Esophagus (tissue), 2 donors: ENCODE measurements around the gene IARS1. TPM values are rescaled to one million over a fixed set of nuclear protein-coding genes. Genes with fewer than 3 reads are reported as not detected.

ENCODE experiments used
- H3K27ac ChIP-seq, 2 donors: one replicate each; pipeline ENCODE4 v1.5.1; 2013; ENCODE audit warnings: low read depth in 2 of 2, mild to moderate bottlenecking in 2 of 2, inconsistent platforms in 1 of 2, low read length in 1 of 2, moderate library complexity in 1 of 2
- H3K27me3 ChIP-seq, 2 donors: one replicate each; pipeline ENCODE4 v1.6.1; 2013; ENCODE audit warnings: low read length in 2 of 2, control low read depth in 1 of 2, mild to moderate bottlenecking in 1 of 2; ENCODE audit not compliant: insufficient read depth in 2 of 2, control insufficient read depth in 1 of 2
- H3K36me3 ChIP-seq, 2 donors: one replicate each; pipeline ENCODE4 v1.6.1; 2013; ENCODE audit warnings: low read length in 1 of 2; ENCODE audit not compliant: control insufficient read depth in 2 of 2, insufficient read depth in 2 of 2
- H3K4me1 ChIP-seq, 2 donors: one replicate each; pipeline ENCODE4 v1.6.1; 2013; ENCODE audit warnings: low read length in 1 of 2; ENCODE audit not compliant: control insufficient read depth in 2 of 2, insufficient read depth in 2 of 2
- H3K4me3 ChIP-seq, 2 donors: one replicate each; pipeline ENCODE4 v1.5.1; 2013; ENCODE audit warnings: low read length in 2 of 2, mild to moderate bottlenecking in 2 of 2, low read depth in 1 of 2, moderate library complexity in 1 of 2
- H3K9me3 ChIP-seq, 2 donors: one replicate each; pipeline ENCODE4 v1.6.1; 2013; ENCODE audit warnings: mild to moderate bottlenecking in 2 of 2, low read depth in 1 of 2, low read length in 1 of 2, moderate library complexity in 1 of 2; ENCODE audit not compliant: control insufficient read depth in 2 of 2, insufficient read depth in 1 of 2
- WGBS, 2 donors: extraction: QIAGEN DNeasy Blood & Tissue Kit; methylation state at CpG; one replicate each; pipeline ENCODE4 v1.1.7; 2013; 5-methylcytosine and 5-hydroxymethylcytosine counted together
- polyA plus RNA-seq, 2 donors: library from polyadenylated mRNA; stranded (reverse); fragments of 200-250 nt; gene quantifications; one replicate each; pipeline ENCODE4 v1.2.3, GENCODE V29; 2013
- donor health status: healthy with polysubstance abuse.
- donor health status: Bipolar disorder and iron deficiency.

Gene IARS1
- polyA plus RNA-seq, 2 donors = 14.5 to 32.2 TPM

GRCh38 chr9:92325269-92325990, 31.9 kb upstream of the IARS1 start, which contains the start of the genes CENPP and NOL8:
Gene CENPP (plus strand): TSS chr9:92325953.
Gene NOL8 (minus strand): TSS chr9:92325350. CDS start chr9:92324161, 1,189 bp downstream.
- WGBS, 2 donors = 0% methylated on average over 55 of the region's 55 CpGs
- H3K4me1 ChIP-seq = peaks cover 0 to 3% of the 10 kb centered on the region in 2 donors
- no peaks in the 10 kb centered on the region for H3K27me3 ChIP-seq
- no peaks in the 10 kb centered on the region for H3K9me3 ChIP-seq
- H3K4me3 ChIP-seq = peak within 1 kb of the TSS; percentile 85 to 95
- peaks cover 0 to 3% of the 10 kb centered on the region in 2 donors for H3K36me3 ChIP-seq
- H3K27ac ChIP-seq = peak within 1 kb of the TSS; percentile 97

- WGBS, 2 donors = 0% methylated on average over 12 of the region's 12 CpGs
- Histone ChIP-seq H3K36me3 (peaks cover 3 to 6% of the 10 kb centered on the region in 2 donors), H3K27me3 (no peaks in the 10 kb centered on the region), H3K4me1 (peaks cover 0 to 3% of the 10 kb centered on the region in 2 donors), H3K4me3 (peak overlapping the region; percentile 85 to 95), H3K9me3 (no peaks in the 10 kb centered on the region), H3K27ac (peak overlapping the region; percentile 97)
Measured at GRCh38 chr9:92324889-92325268, 31.4 kb upstream of the IARS1 start.

GRCh38 chr9:92324431-92324830, 30.9 kb upstream of the IARS1 start:
- H3K36me3 ChIP-seq = peaks cover 3 to 9% of the 10 kb centered on the region in 2 donors
- peak overlapping the region; percentile 85 to 95 for H3K4me3 ChIP-seq
- no peaks in the 10 kb centered on the region for H3K27me3 ChIP-seq
- peaks cover 0 to 3% of the 10 kb centered on the region in 2 donors for H3K4me1 ChIP-seq
- WGBS, 2 donors = 14 to 15% methylated on average over 2 of the region's 2 CpGs
- no peaks in the 10 kb centered on the region for H3K9me3 ChIP-seq
- no peak overlapping the region for H3K27ac ChIP-seq

- H3K27me3 ChIP-seq = no peaks in the 10 kb centered on the region
- H3K4me1 ChIP-seq = peaks cover 0 to 2% of the 10 kb centered on the region in 2 donors
- no peaks in the 10 kb centered on the region for H3K9me3 ChIP-seq
- no peak overlapping the region for H3K27ac ChIP-seq
- H3K4me3 ChIP-seq = no peak overlapping the region
- H3K36me3 ChIP-seq = peaks cover 6 to 20% of the 10 kb centered on the region in 2 donors
- 89% methylated on average over 5 of the region's 5 CpGs for WGBS, 2 donors
Measured at GRCh38 chr9:92315456-92315855, 22.0 kb upstream of the IARS1 start.

GRCh38 chr9:92313624-92314012, 20.1 kb upstream of the IARS1 start:
- H3K4me1 ChIP-seq = peaks cover 0 to 2% of the 10 kb centered on the region in 2 donors
- no peak overlapping the region for H3K27ac ChIP-seq
- H3K27me3 ChIP-seq = no peaks in the 10 kb centered on the region
- peaks cover 0 to 17% of the 10 kb centered on the region in 2 donors for H3K36me3 ChIP-seq
- no peaks in the 10 kb centered on the region for H3K9me3 ChIP-seq
- H3K4me3 ChIP-seq = no peak overlapping the region
- WGBS, 2 donors = 73 to 84% methylated on average over 2 of the region's 2 CpGs

GRCh38 chr9:92312887-92313623, 19.6 kb upstream of the IARS1 start:
- WGBS, 2 donors = 77 to 79% methylated on average over 6 of the region's 6 CpGs
- H3K27me3 ChIP-seq = no peaks in the 10 kb centered on the region
- H3K36me3 ChIP-seq = peaks cover 0 to 19% of the 10 kb centered on the region in 2 donors
- no peak overlapping the region for H3K27ac ChIP-seq
- H3K4me3 ChIP-seq = no peak overlapping the region
- H3K9me3 ChIP-seq = no peaks in the 10 kb centered on the region
- H3K4me1 ChIP-seq = peaks cover 0 to 2% of the 10 kb centered on the region in 2 donors

- 95% methylated on average over 3 of the region's 3 CpGs for WGBS, 2 donors
- Histone ChIP-seq H3K9me3 (no peaks in the 10 kb centered on the region), H3K36me3 (peaks cover 0 to 13% of the 10 kb centered on the region in 2 donors)
Measured at GRCh38 chr9:92310562-92310961, 17.1 kb upstream of the IARS1 start.

GRCh38 chr9:92308893-92309292, 15.4 kb upstream of the IARS1 start:
- Histone ChIP-seq H3K27me3 (no peaks in the 10 kb centered on the region), H3K9me3 (no peaks in the 10 kb centered on the region), H3K4me3 (no peak overlapping the region), H3K27ac (no peak overlapping the region), H3K4me1 (peaks cover 0 to 2% of the 10 kb centered on the region in 2 donors), H3K36me3 (peaks cover 4 to 16% of the 10 kb centered on the region in 2 donors)

More at GRCh38 chr9:92310562-92310961, 17.1 kb upstream of the IARS1 start:
- no peak overlapping the region for H3K27ac ChIP-seq
- H3K27me3 ChIP-seq = no peaks in the 10 kb centered on the region
- H3K4me3 ChIP-seq = no peak overlapping the region
- H3K4me1 ChIP-seq = peaks cover 0 to 2% of the 10 kb centered on the region in 2 donors

- H3K9me3 ChIP-seq = no peaks in the 10 kb centered on the region
- H3K4me3 ChIP-seq = no peak overlapping the region
- H3K27ac ChIP-seq = no peak overlapping the region
- H3K27me3 ChIP-seq = no peaks in the 10 kb centered on the region
- WGBS, 2 donors = 78% methylated on average over 1 of the region's 1 CpG
- no peaks in the 10 kb centered on the region for H3K4me1 ChIP-seq
- peaks cover 5 to 7% of the 10 kb centered on the region in 2 donors for H3K36me3 ChIP-seq
Measured at GRCh38 chr9:92300936-92301335, 7.4 kb upstream of the IARS1 start.
